Lower leg skin (tissue), 3 donors: ENCODE data around the gene ZDHHC8.

ENCODE experiments used
- POLR2A ChIP-seq, 2 donors: fragments of 450-650 bp; IDR thresholded peaks; one replicate each; pipeline ENCODE4 v1.6.1; 2016 to 2017; ENCODE audit warnings: antibody characterized with exemption in 2 of 2, mild to moderate bottlenecking in 1 of 2, moderate library complexity in 1 of 2
- TF ChIP-seq, protein P1 (sequence below), 3 donors: fragments of 450-650 bp; IDR thresholded peaks; one replicate each; pipeline ENCODE4 v1.5.1; 2016; ENCODE audit warnings: antibody characterized with exemption in 3 of 3, mild to moderate bottlenecking in 3 of 3, moderate library complexity in 2 of 3

GRCh38 chr22:20151276-20151588, 19.6 kb downstream of the ZDHHC8 start:
- TF ChIP-seq, protein P1, sequence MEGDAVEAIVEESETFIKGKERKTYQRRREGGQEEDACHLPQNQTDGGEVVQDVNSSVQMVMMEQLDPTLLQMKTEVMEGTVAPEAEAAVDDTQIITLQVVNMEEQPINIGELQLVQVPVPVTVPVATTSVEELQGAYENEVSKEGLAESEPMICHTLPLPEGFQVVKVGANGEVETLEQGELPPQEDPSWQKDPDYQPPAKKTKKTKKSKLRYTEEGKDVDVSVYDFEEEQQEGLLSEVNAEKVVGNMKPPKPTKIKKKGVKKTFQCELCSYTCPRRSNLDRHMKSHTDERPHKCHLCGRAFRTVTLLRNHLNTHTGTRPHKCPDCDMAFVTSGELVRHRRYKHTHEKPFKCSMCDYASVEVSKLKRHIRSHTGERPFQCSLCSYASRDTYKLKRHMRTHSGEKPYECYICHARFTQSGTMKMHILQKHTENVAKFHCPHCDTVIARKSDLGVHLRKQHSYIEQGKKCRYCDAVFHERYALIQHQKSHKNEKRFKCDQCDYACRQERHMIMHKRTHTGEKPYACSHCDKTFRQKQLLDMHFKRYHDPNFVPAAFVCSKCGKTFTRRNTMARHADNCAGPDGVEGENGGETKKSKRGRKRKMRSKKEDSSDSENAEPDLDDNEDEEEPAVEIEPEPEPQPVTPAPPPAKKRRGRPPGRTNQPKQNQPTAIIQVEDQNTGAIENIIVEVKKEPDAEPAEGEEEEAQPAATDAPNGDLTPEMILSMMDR (IDR thresholded peaks at IDR 0.05) = no peak
- no peak for TF ChIP-seq POLR2A (IDR thresholded peaks at IDR 0.05)
